Kidney tubule cell (primary cell): Measurements from ENCODE around the gene UBE4B.
A peak's percentile ranks its signal among the peaks of the same experiment; 100 is the strongest.

Source experiments
- DNase-seq: peaks from one replicate; pipeline ENCODE4 v3.0.0-alpha.2; 2018; ENCODE audit warnings: low spot score

UBE4B gene

GRCh38 chr1:10042746-10043145 lies 10.0 kb downstream of the UBE4B start:
- no peak for DNase-seq

- no peak for DNase-seq
These were observed 13.0 kb downstream of the UBE4B start for GRCh38 chr1:10045480-10046355.

DNA sequence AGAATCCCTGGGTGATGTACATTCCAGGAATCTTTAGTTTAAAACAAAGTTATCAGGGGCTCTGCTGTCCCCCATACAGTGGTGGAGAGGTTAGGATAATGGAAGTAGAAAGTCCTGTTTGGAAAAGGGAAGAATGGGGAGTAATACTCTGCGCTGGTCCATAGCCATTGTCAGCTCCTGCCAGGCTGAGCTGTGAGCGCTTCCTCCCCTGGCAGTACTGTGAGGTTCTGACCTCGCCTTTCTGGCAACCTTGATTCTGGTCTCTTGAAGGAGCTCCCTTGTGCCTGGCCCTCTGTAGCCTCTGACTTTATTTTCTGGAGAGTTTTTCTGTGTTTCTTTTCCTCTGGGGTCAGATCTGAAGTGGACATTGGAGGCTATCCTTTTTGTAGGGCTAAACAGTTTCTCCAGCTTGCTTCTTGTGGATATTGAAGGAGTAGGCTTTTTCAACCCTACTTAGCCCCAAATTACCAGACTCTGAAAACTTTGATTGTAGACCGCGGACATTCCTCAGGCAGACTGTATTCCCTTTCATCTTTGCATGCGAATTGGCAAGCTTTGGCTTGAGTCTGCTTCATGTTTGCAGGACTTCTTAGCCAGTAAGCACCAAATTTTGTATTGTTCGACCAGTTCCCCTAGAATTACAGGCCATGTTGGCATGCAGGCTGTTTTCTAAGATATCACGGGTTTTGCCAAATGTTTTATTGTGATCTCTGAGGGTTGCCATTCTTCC lies 13.8 kb downstream of the UBE4B start:
- DNase-seq = no peak

- DNase-seq = no peak
These were observed 15.8 kb downstream of the UBE4B start for GRCh38 chr1:10048601-10049000.

DNA sequence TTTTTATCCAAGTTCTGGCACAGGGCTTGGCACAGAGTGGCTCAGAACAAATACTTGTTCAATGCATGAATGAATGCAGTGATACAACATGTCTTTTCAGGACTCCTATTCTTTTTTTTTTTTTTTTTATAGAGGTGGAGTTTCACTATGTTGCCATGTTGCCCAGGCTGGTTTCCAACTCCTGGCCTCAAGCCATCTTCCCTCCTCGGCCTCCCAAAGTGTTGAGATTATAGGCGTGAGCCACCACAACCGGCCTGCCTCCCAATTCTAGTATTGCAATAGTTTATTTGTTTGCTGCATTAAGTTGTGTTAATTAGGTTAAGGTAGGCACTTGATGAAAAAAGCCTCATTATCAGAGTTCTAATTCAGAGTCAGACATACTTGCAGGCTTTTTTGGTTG lies 17.9 kb downstream of the UBE4B start:
- no peak for DNase-seq

GRCh38 chr1:10051656-10052055 lies 18.9 kb downstream of the UBE4B start:
- no peak for DNase-seq

DNA sequence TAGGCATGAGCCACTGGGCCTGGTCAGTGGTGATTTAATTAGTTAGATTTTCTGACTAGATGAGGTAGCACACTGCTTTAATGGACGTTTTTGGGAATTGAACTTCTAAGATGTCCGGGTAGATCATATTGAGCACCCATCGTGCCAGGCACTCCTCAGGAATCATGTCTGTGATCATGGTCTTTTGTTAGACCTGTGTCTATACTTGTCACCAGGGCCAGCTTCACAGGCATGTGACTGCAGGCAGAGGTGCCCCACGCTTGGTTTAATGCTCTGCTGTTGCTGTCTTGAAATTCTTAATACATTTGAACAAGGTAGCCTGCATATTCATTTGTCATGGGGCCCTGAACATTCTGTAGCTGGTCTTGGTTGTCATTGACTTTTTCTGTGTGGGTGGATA lies 19.6 kb downstream of the UBE4B start:
- DNase-seq = no peak

GRCh38 chr1:10054465-10054864 lies 21.7 kb downstream of the UBE4B start:
- no peak for DNase-seq

- no peak for DNase-seq
These were observed 23.8 kb downstream of the UBE4B start for GRCh38 chr1:10056599-10056987.

- peak; percentile 46 for DNase-seq
These were observed 24.6 kb downstream of the UBE4B start for GRCh38 chr1:10057343-10057742.

- DNase-seq = no peak
These were observed 25.0 kb downstream of the UBE4B start for GRCh38 chr1:10057796-10058195.

GRCh38 chr1:10059342-10059718 lies 26.6 kb downstream of the UBE4B start:
- DNase-seq = no peak

DNA sequence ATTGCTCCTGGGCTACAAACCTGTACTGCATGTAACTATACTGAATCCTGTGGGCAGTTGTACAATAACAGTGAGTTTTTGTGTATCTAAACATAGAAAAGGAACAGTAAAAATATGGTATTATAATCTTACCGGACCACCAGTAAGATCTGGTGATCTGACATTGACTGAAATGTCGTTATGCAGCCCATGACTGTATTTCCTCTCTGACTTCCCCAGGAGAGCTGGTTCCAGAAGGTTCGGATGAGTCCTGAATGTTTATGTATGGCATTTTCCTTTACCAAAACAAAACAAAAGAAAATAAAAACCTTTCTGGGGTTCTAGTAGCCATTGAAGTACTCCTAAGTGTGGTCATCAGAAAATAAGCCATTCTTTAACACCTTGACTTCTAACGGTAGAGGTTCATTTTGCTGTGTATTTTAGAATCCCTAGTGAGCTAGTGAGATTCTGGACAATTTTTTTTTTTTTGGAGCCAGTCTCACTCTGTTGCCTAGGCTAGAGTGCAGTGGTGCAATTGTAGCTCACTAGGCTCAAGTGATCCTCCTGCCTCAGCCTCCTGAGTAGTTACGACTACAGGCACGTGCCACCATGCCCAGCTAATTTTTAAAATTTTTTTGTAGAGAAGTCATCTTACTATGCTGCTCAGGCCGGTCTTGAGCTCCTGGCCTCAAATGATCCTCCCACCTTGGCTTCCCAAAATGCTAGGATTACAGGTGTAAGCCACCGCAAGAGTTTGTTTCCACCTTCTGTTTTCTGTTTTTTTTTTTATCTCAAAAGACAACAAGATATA lies 27.7 kb downstream of the UBE4B start:
- no peak for DNase-seq

DNA sequence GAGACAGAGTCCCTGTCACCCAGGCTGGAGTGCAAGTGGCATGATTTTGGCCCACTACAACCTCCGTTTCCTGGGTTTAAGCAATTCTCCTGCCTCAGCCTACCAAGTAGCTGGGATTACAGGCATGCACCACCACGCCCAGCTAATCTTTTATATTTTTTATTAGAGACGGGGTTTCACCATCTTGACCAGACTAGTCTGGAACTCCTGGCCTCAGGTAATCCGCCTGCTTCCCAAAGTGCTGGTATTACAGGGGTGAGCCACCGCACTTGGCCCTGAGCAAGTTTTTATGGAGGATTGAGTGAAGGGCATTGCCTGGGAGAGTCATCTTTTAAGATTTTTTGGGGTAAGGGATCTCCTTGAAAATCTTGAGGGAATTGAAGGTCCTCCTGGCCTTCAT lies 28.5 kb downstream of the UBE4B start:
- DNase-seq = no peak

- DNase-seq = no peak
These were observed 31.1 kb downstream of the UBE4B start for GRCh38 chr1:10063878-10064277.

- no peak for DNase-seq
These were observed 31.9 kb downstream of the UBE4B start for GRCh38 chr1:10064416-10065343.

GRCh38 chr1:10065344-10065685 lies 32.6 kb downstream of the UBE4B start:
- DNase-seq = peak; percentile 35

DNA sequence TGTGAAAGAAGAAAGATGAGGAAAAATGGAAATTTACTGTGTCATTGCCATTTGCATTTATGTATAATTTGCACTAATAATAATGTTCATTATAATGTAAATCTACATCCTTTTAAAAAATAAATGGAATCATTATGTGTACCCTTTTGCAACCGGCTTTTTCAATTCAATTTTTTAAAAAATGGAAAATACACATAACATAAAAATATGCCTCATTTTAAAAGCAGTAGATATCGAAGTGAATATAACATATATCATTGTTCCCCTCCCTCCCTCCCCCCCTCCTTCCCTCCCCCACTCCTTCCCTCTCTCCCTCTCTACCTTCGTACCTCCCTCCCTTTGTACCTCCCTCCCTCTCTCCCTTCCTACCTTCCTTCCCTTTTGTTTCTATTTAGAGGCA lies 33.0 kb downstream of the UBE4B start:
- no peak for DNase-seq

GRCh38 chr1:10068605-10069294 lies 36.0 kb downstream of the UBE4B start:
- DNase-seq = no peak

DNA sequence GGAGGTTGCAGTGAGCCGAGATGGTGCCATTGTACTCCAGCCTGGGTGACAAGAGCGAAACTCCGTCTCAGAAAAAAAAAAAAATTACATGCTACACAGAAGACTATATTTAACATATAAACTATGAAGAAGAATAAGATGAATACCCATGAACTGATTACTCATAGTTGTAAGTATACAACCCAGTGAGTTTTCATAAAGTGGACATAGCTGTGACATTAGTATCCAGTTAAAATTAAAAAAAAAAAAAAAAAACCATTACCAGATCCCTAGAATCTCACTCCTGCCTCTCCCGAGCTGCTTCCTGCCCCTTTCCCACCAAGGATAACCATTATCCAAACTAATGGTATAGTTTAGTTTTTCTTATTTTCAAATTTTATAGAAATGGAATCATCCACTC lies 37.4 kb downstream of the UBE4B start:
- DNase-seq = no peak

GRCh38 chr1:10071640-10072039 lies 38.9 kb downstream of the UBE4B start:
- DNase-seq = no peak
